ENCODE measurements around the gene BRD4.

The BRD4 gene

GRCh38 chr19:15331419-15332310 is 674 bp downstream of the BRD4 start:
- H3K4me3 ChIP-seq (ENCODE audit: low read length): peak overlapping the region; percentile 95
- peak; percentile 66 for DNase-seq (ENCODE audit: low read depth)
- no peak for TF ChIP-seq CTCF (IDR thresholded peaks at IDR 0.05; ENCODE audit: insufficient read depth, low read depth, low read length, missing control alignments)

- DNase-seq (ENCODE audit: low read depth): peak; percentile 85
- H3K4me3 ChIP-seq (ENCODE audit: low read length): peak overlapping the region; percentile 95
- TF ChIP-seq CTCF (IDR thresholded peaks at IDR 0.05; ENCODE audit: insufficient read depth, low read depth, low read length, missing control alignments): no peak
Measured at GRCh38 chr19:15330801-15331418, 1.4 kb downstream of the BRD4 start.

- DNase-seq (ENCODE audit: low read depth): no peak
- no peak overlapping the region for H3K4me3 ChIP-seq (ENCODE audit: low read length)
- no peak for TF ChIP-seq CTCF (IDR thresholded peaks at IDR 0.05; ENCODE audit: insufficient read depth, low read depth, low read length, missing control alignments)
Measured at GRCh38 chr19:15328312-15328711, 4.0 kb downstream of the BRD4 start.

GRCh38 chr19:15324791-15325519 is 7.4 kb downstream of the BRD4 start:
- H3K4me3 ChIP-seq (ENCODE audit: low read length): no peak overlapping the region
- no peak for TF ChIP-seq CTCF (IDR thresholded peaks at IDR 0.05; ENCODE audit: insufficient read depth, low read depth, low read length, missing control alignments)
- DNase-seq (ENCODE audit: low read depth): no peak

GRCh38 chr19:15323496-15324235 is 8.7 kb downstream of the BRD4 start:
- no peak overlapping the region for H3K4me3 ChIP-seq (ENCODE audit: low read length)
- TF ChIP-seq CTCF (IDR thresholded peaks at IDR 0.05; ENCODE audit: insufficient read depth, low read depth, low read length, missing control alignments): no peak
- peak; percentile 85 for DNase-seq (ENCODE audit: low read depth)

- DNase-seq (ENCODE audit: low read depth): no peak
- H3K4me3 ChIP-seq (ENCODE audit: low read length): no peak overlapping the region
- TF ChIP-seq CTCF (IDR thresholded peaks at IDR 0.05; ENCODE audit: insufficient read depth, low read depth, low read length, missing control alignments): no peak
Measured at GRCh38 chr19:15321739-15322138, 10.6 kb downstream of the BRD4 start.

Measured in epithelial cell of esophagus (primary cell).